K562 (cell line): Measurements from ENCODE around the gene NCAM2. TPM values are rescaled to one million over a fixed set of nuclear protein-coding genes. Genes with fewer than 3 reads are reported as not detected.

Experiments
- ATAC-seq: fragments of 200-7000 bp; cut with Tn5 transposase; 3 replicates; pipeline ENCODE4 v1.9.1; 2020; ENCODE audit warnings: moderate library complexity
- BruUV-seq: library from RNA; stranded (reverse); fragments of 400-500 nt; replicated peaks from 2 replicates; lab custom pipeline; 2021; lab: Mats Ljungman, UMichigan
- CTCF ChIA-PET: fragments of 300-600 bp; formaldehyde crosslinking; extraction: SDS; loops from one replicate; lab custom pipeline; 2021; ENCODE audit warnings: low intra/inter-chr PET ratio; lab: Yijun Ruan, JAX
- POLR2A ChIA-PET: fragments of 300-600, 350-650 bp; sonication (Branson Sonifier 250); formaldehyde crosslinking; extraction: SDS; loops from one replicate; lab custom pipeline; 2021; ENCODE audit warnings: antibody characterized with exemption, inconsistent platforms; lab: Yijun Ruan, JAX
- DNase-seq, 4 experiments: peaks; one replicate each; pipeline versions ENCODE4 v3.0.0 to v3.0.0-alpha.2; 2011 to 2018; ENCODE audit warnings: low spot score in 3 of 4, mixed read lengths in 3 of 4; ENCODE audit errors: extremely low read depth in 1 of 4
- FAIRE-seq: peaks from 2 replicates; lab custom pipeline; 2011; peaks lifted over from hg19 to GRCh38; lab: Jason Lieb, UNC
- H2AFZ ChIP-seq: 2 replicates; pipeline ENCODE4 v1.6.0; 2011; ENCODE audit warnings: low read depth, low read length, control low read depth, inconsistent platforms
- H3K27ac ChIP-seq: fragments of 200-600 bp; 3 replicates; pipeline ENCODE4 v1.8.0; 2011; ENCODE audit warnings: low read depth, mild to moderate bottlenecking, control low read depth, inconsistent platforms, low read length, moderate library complexity, mixed read lengths; ENCODE audit errors: extremely low read depth
- H3K27me3 ChIP-seq, 2 experiments: fragments of 300-600 bp in 1 of 2; 2 replicates in 1 of 2; 3 replicates in 1 of 2; pipeline versions ENCODE4 v1.6.0 to v1.8.0; 2011; ENCODE audit warnings: inconsistent platforms in 2 of 2, low read length in 2 of 2, mild to moderate bottlenecking in 1 of 2, mixed read lengths in 1 of 2, moderate library complexity in 1 of 2; ENCODE audit not compliant: control insufficient read depth in 2 of 2, insufficient read depth in 2 of 2
- H3K36me3 ChIP-seq: fragments of 300-600 bp; 3 replicates; pipeline ENCODE4 v1.8.0; 2011; ENCODE audit warnings: mild to moderate bottlenecking, low read length, inconsistent platforms; ENCODE audit not compliant: control insufficient read depth, insufficient read depth
- H3K4me1 ChIP-seq, 2 experiments: fragments of 200-600 bp in 1 of 2; replicated peaks in 1 of 2; 2 replicates in 1 of 2; 3 replicates in 1 of 2; pipeline versions ENCODE4 v1.5.1 to v1.8.0; 2011; ENCODE audit warnings: inconsistent platforms in 2 of 2, low read length in 2 of 2, mild to moderate bottlenecking in 1 of 2, mixed read lengths in 1 of 2, moderate library complexity in 1 of 2; ENCODE audit not compliant: control insufficient read depth in 2 of 2, insufficient read depth in 2 of 2
- H3K4me2 ChIP-seq: 2 replicates; pipeline ENCODE4 v1.6.1; 2011; ENCODE audit warnings: low read length, control low read depth, inconsistent platforms, mixed read lengths; ENCODE audit not compliant: insufficient read depth
- H3K4me3 ChIP-seq: fragments of 200-600 bp; sonication (generic), shearing (Covaris generic); 2 replicates; pipeline ENCODE4 v1.5.1; 2016; ENCODE audit warnings: control low read depth, inconsistent platforms
- H3K79me2 ChIP-seq: fragments of 200-600 bp; 3 replicates; pipeline ENCODE4 v1.8.0; 2011; ENCODE audit warnings: low read length, inconsistent platforms; ENCODE audit not compliant: control insufficient read depth, insufficient read depth
- H3K9ac ChIP-seq, 2 experiments: 2 replicates each; pipeline versions ENCODE4 v1.6.0 to v1.6.1; 2011; ENCODE audit warnings: low read depth in 2 of 2, low read length in 2 of 2, control low read depth in 1 of 2, inconsistent platforms in 1 of 2, mild to moderate bottlenecking in 1 of 2, mixed read lengths in 1 of 2; ENCODE audit not compliant: insufficient read depth in 1 of 2
- H3K9me1 ChIP-seq: one replicate; pipeline ENCODE4 v1.6.0; 2011; ENCODE audit warnings: inconsistent platforms, mild to moderate bottlenecking, low read length, moderate library complexity; ENCODE audit not compliant: control insufficient read depth, insufficient read depth
- H3K9me3 ChIP-seq: replicated peaks from 2 replicates; pipeline ENCODE4 v1.5.1; 2011; ENCODE audit warnings: low read depth, low read length, inconsistent platforms; ENCODE audit not compliant: control insufficient read depth, insufficient read depth
- H4K20me1 ChIP-seq: replicated peaks from 2 replicates; pipeline ENCODE4 v1.6.1; 2011; ENCODE audit warnings: low read length, inconsistent platforms, mixed read lengths; ENCODE audit not compliant: control insufficient read depth, insufficient read depth
- MAFG ChIP-seq: fragments of 450-650 bp; conservative IDR thresholded peaks from 2 replicates; pipeline ENCODE4 v1.6.1; 2016; ENCODE audit warnings: missing genetic modification characterization, missing compliant biosample characterization
- MECOM ChIP-seq: fragments of 250-450 bp; sonication (Bioruptor Pico); IDR thresholded peaks from 2 replicates; pipeline ENCODE4 v1.8.0; 2022; ENCODE audit warnings: inconsistent platforms
- PHF20 ChIP-seq: fragments of 450-650 bp; IDR thresholded peaks from 2 replicates; pipeline ENCODE4 v1.6.1; 2018; ENCODE audit not compliant: partially characterized antibody
- SRF ChIP-seq, 2 experiments: fragments of 250-450, 450-650 bp in 1 of 2; sonication (Bioruptor Pico) in 1 of 2; sonication (generic) in 1 of 2; formaldehyde crosslinking; IDR thresholded peaks; 2 replicates each; pipeline versions ENCODE4 v1.5.0 to v1.5.1; 2020 to 2022; ENCODE audit warnings: mild to moderate bottlenecking in 1 of 2, missing genetic modification reagents in 1 of 2
- ZNF316 ChIP-seq: fragments of 450-650 bp; IDR thresholded peaks from 2 replicates; pipeline ENCODE4 v1.6.1; 2016
- ZNF398 ChIP-seq: fragments of 250-450 bp; sonication (Bioruptor Pico); IDR thresholded peaks from 2 replicates; pipeline ENCODE4 v1.8.0; 2021; ENCODE audit warnings: moderate library complexity, mild to moderate bottlenecking, inconsistent platforms
- ZNF699 ChIP-seq: fragments of 250-450 bp; sonication (Bioruptor Pico); IDR thresholded peaks from 2 replicates; pipeline ENCODE4 v1.8.0; 2021; ENCODE audit warnings: mild to moderate bottlenecking, moderate library complexity; ENCODE audit not compliant: insufficient replicate concordance
- WGBS: fragments of 100-300 bp; shearing (Covaris generic); methylation state at CpG from one replicate; pipeline ENCODE4 v1.1.6; 2016; ENCODE audit warnings: low coverage, mixed read lengths; ENCODE audit not compliant: insufficient coverage; ENCODE audit errors: missing lambda C conversion rate; 5-methylcytosine and 5-hydroxymethylcytosine counted together
- in situ Hi-C: fragments of 300-500 bp; cut with MboI; formaldehyde crosslinking; loops from 4 replicates; pipeline ENCODE4 v1.15.0; 2018; ENCODE audit warnings: inconsistent platforms, mixed read lengths
- intact Hi-C: fragments of 100-400 bp; cut with micrococcal nuclease; formaldehyde crosslinking; loops from 2 replicates; pipeline ENCODE4 v1.14.2; 2022
- polyA plus RNA-seq, 8 experiments: library from polyadenylated mRNA; depleted of rRNA in 4 of 8; stranded (reverse) in 5 of 8; unstranded in 3 of 8; fragments of >200 nt; fragmentation: Nextera tagmentation in 2 of 8; fragmentation: Illumina TruSeq in 1 of 8; extraction: Ambion mirVana in 2 of 8; extraction: Trizol in 1 of 8; gene quantifications; 2 replicates each; pipeline versions ENCODE4 v1.2.1 to v1.2.3, GENCODE V29; 2011 to 2014; ENCODE audit warnings: inconsistent platforms in 1 of 8, missing spikeins in 1 of 8
- total RNA-seq, 7 experiments: library from RNA; depleted of rRNA in 6 of 7; stranded (reverse); fragments of >200 nt in 6 of 7; fragmentation: Illumina TruSeq in 2 of 7; extraction: Trizol in 2 of 7; gene quantifications; 2 replicates each; pipeline versions ENCODE4 v1.2.1 to v1.2.3, GENCODE V29; 2011 to 2021; ENCODE audit warnings: low replicate concordance in 1 of 7
- TF ChIP-seq, protein P1 (sequence below): fragments of 200-800 bp; sonication (Bioruptor generic); IDR thresholded peaks from 2 replicates; pipeline ENCODE4 v1.6.1; 2017; ENCODE audit warnings: missing genetic modification characterization, missing compliant biosample characterization
- TF ChIP-seq, protein P2 (sequence below): fragments of 450-650 bp; formaldehyde crosslinking; IDR thresholded peaks from 2 replicates; pipeline ENCODE4 v1.4.0; 2020; ENCODE audit warnings: mild to moderate bottlenecking, moderate library complexity
- TF ChIP-seq, protein P3 (sequence below): sonication (generic); formaldehyde crosslinking; IDR thresholded peaks from 2 replicates; pipeline ENCODE4 v1.8.0; 2022; ENCODE audit warnings: mild to moderate bottlenecking, low read depth, missing genetic modification reagents

The NCAM2 gene
- total and polyA plus RNA-seq, 9 of the 15 experiments (the other 6 are each of a cell fraction or from before 2014, with no cell fraction given) = 14.0 to 58.2 (median 27.8) TPM

DNA sequence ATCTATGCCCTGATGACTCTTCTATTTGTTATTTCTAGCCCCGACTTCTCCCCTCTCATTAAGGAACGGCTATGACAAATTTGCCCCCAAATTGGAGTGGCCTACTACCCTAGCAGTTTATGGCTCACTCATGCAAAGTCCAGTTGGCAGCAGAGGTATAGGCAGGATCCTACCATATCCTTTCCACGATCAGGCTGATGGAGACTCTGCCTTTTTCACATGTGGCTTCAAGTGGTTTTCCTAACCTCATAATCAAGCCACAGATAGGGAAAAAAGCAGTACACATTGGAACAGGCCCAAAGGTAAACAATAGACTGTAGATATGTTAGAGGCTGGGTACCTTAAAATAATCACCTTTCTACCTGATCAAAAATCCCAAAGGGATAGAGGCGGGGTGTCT, 292.5 kb downstream of the NCAM2 start:
- ChIA-PET POLR2A (no interaction called here), CTCF (no interaction called here)
- Histone ChIP-seq H2AFZ (no peak overlapping the region), H3K27me3 (no peaks in the 10 kb centered on the region), H3K4me2 (no peak overlapping the region), H3K27ac (no peak overlapping the region), H3K79me2 (no peaks in the 10 kb centered on the region), H4K20me1 (no peaks in the 10 kb centered on the region), H3K4me1 (no peaks in the 10 kb centered on the region), H3K4me3 (no peak overlapping the region), H3K9ac (no peak overlapping the region), H3K36me3 (peaks cover 72% of the 10 kb centered on the region), H3K9me1 (no peaks in the 10 kb centered on the region), H3K9me3 (no peaks in the 10 kb centered on the region)
- BruUV-seq = no TSS peak
- ATAC-seq = no peak
- DNase-seq = no peak
- TF ChIP-seq ZNF699 (CRISPR knock-in tag) (no peak), MAFG (tag) (no peak), MECOM (CRISPR knock-in tag) (no peak), SRF (CRISPR knock-in tag; IDR thresholded peaks at IDR 0.05) (no peak), ZNF398 (CRISPR knock-in tag) (no peak), PHF20 (no peak), ZNF316 (no peak)
- TF ChIP-seq, protein P1, sequence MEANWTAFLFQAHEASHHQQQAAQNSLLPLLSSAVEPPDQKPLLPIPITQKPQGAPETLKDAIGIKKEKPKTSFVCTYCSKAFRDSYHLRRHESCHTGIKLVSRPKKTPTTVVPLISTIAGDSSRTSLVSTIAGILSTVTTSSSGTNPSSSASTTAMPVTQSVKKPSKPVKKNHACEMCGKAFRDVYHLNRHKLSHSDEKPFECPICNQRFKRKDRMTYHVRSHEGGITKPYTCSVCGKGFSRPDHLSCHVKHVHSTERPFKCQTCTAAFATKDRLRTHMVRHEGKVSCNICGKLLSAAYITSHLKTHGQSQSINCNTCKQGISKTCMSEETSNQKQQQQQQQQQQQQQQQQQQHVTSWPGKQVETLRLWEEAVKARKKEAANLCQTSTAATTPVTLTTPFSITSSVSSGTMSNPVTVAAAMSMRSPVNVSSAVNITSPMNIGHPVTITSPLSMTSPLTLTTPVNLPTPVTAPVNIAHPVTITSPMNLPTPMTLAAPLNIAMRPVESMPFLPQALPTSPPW (CRISPR knock-in tag) = no peak
- TF ChIP-seq, protein P2, sequence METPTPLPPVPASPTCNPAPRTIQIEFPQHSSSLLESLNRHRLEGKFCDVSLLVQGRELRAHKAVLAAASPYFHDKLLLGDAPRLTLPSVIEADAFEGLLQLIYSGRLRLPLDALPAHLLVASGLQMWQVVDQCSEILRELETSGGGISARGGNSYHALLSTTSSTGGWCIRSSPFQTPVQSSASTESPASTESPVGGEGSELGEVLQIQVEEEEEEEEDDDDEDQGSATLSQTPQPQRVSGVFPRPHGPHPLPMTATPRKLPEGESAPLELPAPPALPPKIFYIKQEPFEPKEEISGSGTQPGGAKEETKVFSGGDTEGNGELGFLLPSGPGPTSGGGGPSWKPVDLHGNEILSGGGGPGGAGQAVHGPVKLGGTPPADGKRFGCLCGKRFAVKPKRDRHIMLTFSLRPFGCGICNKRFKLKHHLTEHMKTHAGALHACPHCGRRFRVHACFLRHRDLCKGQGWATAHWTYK = no peak
- TF ChIP-seq, protein P3, sequence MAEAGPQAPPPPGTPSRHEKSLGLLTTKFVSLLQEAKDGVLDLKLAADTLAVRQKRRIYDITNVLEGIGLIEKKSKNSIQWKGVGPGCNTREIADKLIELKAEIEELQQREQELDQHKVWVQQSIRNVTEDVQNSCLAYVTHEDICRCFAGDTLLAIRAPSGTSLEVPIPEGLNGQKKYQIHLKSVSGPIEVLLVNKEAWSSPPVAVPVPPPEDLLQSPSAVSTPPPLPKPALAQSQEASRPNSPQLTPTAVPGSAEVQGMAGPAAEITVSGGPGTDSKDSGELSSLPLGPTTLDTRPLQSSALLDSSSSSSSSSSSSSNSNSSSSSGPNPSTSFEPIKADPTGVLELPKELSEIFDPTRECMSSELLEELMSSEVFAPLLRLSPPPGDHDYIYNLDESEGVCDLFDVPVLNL (CRISPR knock-in tag) = no peak
- FAIRE-seq = no peak
- in situ Hi-C loops = no loop called here
- intact Hi-C loops = loop anchor here (10.0 kb wide), 1 partner anchor 116 kb away; no protein-coding TSS in a partner anchor
- WGBS = 82% methylated on average over 4 of the region's 4 CpGs
